Mononuclear cell (primary cell): Measurements from ENCODE around the gene RCC2. TPM values are rescaled to one million over a fixed set of nuclear protein-coding genes. Genes with fewer than 3 reads are reported as not detected.
"Not testable (repeated sequence)": the region's sequence is repeated elsewhere in the genome, so short reads cannot be mapped to it uniquely, and the experiment has no call there.

ENCODE experiments used
- H3K27me3 ChIP-seq: 2 replicates; pipeline ENCODE4 v1.6.0; 2011; ENCODE audit warnings: low read length, control low read depth; ENCODE audit not compliant: insufficient read depth
- H3K4me1 ChIP-seq: 2 replicates; pipeline ENCODE4 v1.5.1; 2011; ENCODE audit warnings: mild to moderate bottlenecking, low read length, control low read depth; ENCODE audit not compliant: insufficient read depth
- H3K4me3 ChIP-seq: 2 replicates; pipeline ENCODE4 v1.5.1; 2011; ENCODE audit warnings: mild to moderate bottlenecking, low read length, moderate library complexity
- H3K9me3 ChIP-seq: 2 replicates; pipeline ENCODE4 v1.5.1; 2011; ENCODE audit warnings: low read depth, mild to moderate bottlenecking, control low read depth, low read length
- total RNA-seq: library from RNA; depleted of rRNA; stranded (reverse); fragments of >200 nt; gene quantifications from one replicate; pipeline ENCODE4 v1.2.3, GENCODE V29; 2012

The RCC2 gene
- total RNA-seq, 1 donor: 34.6 TPM

DNA sequence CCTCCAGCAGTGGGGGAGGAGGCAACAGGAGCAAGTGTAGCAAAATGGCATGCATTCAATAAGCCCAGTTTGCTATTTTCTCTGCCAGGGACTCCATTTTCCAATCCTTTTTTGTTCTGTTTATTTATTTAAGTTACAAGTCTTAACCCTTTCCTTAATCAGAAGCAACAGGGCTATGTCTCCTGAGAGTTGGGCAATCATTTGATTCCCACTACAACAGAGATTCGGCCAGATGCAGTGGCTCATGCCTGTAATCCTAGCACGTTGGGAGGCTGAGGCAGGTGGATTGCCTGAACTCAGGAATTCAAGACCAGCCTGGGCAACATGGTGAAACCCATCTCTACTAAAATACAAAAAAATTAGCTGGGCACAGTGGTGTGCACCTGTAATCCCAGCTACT lies 25.5 kb downstream of the RCC2 start:
- no peak overlapping the region for H3K4me3 ChIP-seq
- H3K4me1 ChIP-seq: no peaks in the 10 kb centered on the region
- H3K9me3 ChIP-seq: no peaks in the 10 kb centered on the region
- no peaks in the 10 kb centered on the region for H3K27me3 ChIP-seq

DNA sequence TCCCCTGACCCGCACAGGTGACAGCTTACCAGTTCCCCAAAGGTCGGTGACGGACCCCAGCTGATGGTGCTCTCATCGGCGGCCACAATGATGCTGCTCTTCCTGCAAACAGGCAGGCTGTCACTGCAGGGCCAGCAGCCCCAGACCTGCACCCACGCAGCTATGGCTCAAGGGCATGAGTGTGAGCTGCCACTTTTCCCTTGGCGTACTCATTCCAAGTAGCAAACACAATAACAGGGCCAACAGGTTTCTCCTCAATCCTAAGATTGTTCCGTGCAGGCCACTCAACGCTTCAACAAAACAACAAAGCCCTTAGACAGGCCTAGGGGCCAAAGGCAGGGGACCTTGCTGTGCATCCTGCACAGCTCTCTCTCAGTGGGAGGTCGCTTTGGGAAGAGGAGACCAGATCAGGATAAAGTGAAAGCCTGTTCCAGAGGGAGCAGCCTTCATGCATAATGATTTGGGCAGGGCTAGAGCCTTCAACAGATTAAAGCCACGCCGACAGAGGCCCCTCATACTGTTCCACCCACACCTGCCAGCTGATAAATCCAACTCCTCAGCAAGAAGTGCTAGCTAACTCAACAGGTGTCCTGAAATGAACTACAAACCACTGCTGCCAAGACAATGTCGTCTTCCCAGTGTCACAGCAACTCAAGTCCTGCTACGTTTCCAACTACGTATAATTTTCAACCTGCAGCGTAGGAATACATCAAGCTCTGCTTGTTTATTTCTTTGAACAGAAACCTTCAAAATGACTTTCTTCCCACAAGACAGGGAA lies 27.2 kb downstream of the RCC2 start:
- Histone ChIP-seq H3K4me1 (no peaks in the 10 kb centered on the region), H3K4me3 (no peak overlapping the region), H3K9me3 (no peaks in the 10 kb centered on the region), H3K27me3 (no peaks in the 10 kb centered on the region)

DNA sequence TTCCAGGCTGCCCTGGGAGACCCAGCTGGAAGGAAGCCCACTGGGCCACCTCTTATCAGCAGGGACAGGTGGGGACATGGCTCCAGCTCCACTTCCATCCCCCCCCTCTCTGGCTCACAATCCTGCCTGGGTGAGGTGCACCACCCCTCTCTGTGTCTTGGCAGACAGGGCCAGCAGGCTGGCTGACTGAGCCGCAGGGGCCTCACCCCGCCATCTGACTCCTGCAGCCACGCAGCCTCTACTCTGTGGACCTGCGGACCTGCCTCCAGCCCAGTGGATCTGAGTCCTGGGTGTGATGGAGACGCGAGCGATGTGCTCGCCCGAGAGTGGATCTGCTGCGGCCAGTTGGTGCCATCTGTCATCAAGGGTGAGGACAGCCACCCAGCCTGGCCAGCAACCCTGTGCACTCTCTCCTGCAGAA lies 30.1 kb downstream of the RCC2 start:
- no peaks in the 10 kb centered on the region for H3K27me3 ChIP-seq
- no peaks in the 10 kb centered on the region for H3K4me1 ChIP-seq
- no peak overlapping the region for H3K4me3 ChIP-seq
- H3K9me3 ChIP-seq: no peaks in the 10 kb centered on the region

DNA sequence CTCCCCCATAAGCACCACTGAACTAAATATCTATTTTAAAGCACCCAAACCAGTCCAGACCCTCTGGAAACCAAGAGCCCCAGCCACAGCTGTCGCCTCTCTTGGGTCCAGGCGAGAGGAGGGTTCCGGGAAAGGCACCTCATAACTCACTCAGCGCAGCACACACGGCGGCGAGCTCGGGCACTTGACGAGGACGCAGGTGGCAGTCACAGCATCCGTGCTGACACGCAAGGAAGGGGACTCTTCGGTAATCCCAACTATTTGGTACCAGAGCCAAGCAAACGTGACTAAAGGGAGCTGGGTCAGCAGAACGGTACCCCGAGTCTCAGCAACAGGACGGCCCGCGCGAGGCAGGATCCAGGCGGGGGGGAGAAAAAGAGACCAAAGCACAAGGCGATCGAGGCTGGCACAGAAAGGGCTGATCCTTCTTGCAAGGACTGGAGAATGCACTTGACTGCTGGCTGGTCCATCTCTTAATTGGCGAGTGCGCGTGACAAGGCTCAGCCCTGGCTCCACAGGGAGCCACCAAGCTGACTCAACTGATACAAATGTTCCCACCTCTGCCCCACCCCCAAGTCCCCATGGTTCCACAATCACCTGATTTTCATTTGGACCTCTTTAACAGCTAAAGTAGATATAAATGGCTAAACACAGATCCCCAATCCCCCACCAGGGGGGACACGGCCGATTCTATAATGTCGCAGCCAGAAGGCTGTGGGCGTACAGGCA lies 31.5 kb downstream of the RCC2 start:
- not testable (repeated sequence) for H3K4me3 ChIP-seq, H3K4me1 ChIP-seq, H3K27me3 ChIP-seq, H3K9me3 ChIP-seq

DNA sequence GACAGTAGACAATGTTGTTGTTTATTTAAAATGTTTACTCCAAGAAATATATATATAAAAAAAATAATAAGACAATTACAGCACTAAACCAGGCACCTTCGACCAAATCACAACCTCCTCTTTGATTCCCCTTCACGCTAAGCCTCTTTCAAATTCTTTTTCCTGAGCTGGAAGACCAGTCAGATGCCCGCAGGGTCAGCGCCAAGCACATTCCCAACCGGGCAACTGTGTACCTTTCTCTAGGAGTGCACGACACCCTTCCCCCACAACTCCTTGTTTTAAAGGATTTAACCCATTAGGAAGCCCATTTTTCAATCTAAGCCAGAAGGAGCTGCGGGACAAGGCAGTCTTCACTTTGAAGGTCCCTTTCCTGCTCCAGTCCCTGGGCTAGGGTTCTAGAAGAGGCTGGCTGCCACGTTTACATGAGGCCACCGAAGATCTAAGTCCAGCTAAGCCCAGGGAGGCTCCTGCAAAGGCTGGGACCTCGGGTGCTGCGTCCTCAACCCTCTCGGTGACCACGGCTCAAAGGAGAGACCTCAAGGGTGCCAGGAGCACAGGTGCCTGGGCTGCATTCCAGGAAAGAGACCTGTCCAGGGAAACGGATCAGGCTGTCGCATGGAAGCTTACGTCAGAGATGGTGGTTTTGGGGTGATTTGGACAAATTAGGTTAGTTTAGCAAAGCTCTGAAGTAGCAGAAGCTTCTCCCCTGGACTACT lies 32.6 kb downstream of the RCC2 start:
- H3K4me3 ChIP-seq, H3K9me3 ChIP-seq, H3K4me1 ChIP-seq, H3K27me3 ChIP-seq: not testable (repeated sequence)

DNA sequence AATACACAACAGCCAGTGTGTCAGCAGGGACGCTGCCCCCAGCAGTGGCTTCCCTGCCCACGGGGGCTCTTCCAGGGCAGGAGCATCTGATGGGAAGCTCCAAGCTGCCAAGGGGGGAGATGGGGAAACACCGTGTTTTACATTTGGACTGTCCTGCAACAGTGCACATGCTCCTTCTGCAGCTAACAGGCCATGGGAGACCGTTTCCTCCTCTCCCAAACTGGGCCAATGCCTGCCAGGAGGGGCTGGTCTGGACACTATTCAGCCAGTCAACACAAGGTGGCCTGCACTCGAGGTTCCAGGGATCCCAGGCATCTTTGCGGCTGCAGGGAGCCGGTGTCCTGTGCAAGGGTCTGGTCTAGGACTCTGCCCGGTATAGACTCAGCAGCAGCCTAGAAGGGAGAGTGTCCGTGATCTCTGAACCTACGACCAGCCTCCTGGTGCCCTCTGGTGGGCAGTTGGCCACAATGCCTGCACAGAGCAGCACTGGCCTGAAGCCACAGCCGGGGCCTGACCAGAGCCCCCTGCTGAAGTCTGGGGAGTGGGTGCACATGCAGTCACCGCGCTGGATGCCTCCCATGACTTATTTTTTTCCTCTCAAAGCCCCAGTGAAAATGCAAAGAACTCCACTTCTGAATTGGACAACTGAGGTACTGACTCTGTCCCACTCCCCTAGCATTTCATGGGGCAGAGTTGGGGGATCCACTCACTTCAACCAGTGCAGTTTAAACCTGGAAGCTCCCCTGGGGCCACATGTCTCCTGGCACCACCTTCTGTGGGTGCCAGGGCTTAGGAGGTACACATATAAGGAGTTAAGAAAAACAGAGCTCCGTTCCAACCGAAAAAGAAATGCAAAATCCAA lies 33.3 kb downstream of the RCC2 start:
- Histone ChIP-seq H3K4me1 (no peaks in the 10 kb centered on the region), H3K4me3 (no peak overlapping the region), H3K9me3 (no peaks in the 10 kb centered on the region), H3K27me3 (no peaks in the 10 kb centered on the region)

DNA sequence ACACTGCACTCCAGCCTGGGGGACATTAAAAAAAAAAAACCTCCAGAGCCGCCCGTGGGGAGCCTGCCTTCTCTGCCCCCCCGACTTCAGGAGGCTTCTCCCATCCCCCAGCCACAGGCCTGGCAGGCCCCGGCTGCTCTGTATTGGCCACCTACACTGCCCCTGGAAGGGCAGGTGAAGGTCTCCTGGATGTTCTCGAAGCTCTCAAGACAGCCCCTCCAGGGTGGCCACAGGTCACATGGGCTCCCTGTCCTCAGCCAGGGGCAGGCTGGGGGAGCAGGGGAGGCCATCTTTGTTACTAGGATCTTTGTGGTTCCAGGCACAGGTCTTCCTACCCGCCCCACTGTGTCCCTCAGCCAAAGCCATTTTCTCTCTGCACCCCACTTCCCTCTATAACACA lies 34.7 kb downstream of the RCC2 start:
- H3K9me3 ChIP-seq: no peaks in the 10 kb centered on the region
- H3K4me1 ChIP-seq: no peaks in the 10 kb centered on the region
- no peaks in the 10 kb centered on the region for H3K27me3 ChIP-seq
- no peak overlapping the region for H3K4me3 ChIP-seq

DNA sequence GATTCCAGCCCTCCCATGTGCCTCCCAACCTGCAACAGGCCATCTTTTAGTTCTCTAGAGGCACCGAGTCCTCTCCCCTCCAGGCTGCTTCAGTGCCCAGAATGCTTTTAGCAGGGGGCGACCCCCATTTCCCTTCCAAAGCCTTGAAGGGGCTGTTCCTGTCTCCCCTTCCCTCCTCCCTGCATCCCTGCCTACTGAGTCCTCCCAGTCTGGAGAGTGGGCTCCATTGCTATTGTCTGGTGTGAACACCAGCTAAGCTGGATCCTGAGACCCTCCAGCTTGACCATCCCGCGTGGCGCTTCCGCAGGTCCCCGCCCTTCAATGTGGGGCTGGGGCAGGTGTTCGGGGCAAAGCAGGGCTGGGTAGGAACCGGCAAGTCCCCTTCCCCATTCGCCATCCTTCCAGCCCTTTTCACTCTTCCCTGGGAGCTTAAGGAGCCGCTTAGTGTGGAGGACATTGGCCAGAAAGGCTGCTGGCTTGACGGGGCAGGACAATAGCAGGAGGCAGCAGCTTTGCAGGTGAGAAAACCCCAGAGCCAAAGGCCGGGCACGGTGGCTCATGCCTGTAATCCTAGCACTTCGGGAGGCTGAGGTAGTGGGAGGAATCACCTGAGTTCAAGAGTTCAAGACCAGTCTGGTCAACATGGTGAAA lies 35.3 kb downstream of the RCC2 start:
- no peaks in the 10 kb centered on the region for H3K27me3 ChIP-seq
- no peaks in the 10 kb centered on the region for H3K9me3 ChIP-seq
- no peak overlapping the region for H3K4me3 ChIP-seq
- H3K4me1 ChIP-seq: no peaks in the 10 kb centered on the region

DNA sequence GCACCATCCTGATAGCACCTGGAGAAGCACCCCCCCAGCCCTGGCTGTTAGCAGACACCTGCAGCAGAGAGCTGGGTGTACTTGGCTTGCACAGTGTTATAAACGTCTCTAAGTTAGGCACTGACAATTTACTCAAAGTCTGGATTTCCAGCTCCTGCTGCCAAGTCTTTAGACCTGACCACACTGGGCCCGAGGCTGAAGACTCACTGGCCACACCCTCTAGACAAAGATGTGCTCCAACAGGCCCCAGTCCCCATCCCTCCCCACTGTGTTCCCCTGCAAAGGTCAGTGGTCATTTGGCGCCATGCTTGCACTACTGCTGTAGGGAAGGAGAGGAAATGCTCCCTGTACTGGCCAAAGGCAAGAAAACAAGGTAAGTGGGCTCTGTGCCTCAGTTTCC lies 36.4 kb downstream of the RCC2 start:
- H3K9me3 ChIP-seq: no peaks in the 10 kb centered on the region

DNA sequence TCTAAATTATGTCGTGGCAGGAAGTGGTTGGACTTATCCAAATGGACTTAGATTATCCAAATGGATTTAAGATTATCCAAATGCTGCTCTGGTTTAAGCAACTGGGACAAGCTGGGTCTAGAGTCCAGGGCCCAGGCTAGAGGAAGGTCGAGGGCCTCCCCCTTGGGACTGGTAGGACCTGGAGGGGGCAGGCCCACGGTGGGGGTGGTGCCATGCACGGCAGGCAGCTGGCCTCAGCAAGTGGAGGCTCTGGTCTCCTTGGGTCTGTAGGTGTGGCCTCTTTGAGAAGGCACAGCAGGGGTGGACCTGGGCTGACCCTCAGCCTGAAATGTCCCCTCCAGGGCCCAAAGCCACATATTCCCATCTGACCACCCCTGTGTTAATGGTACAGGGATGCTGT lies 37.6 kb downstream of the RCC2 start:
- Histone ChIP-seq H3K27me3 (no peaks in the 10 kb centered on the region), H3K9me3 (no peaks in the 10 kb centered on the region), H3K4me3 (no peak overlapping the region), H3K4me1 (peaks cover 8% of the 10 kb centered on the region)

More for the DNA sequence above, 36.4 kb downstream of the RCC2 start:
- Histone ChIP-seq H3K4me3 (no peak overlapping the region), H3K4me1 (peaks cover 2% of the 10 kb centered on the region), H3K27me3 (no peaks in the 10 kb centered on the region)

DNA sequence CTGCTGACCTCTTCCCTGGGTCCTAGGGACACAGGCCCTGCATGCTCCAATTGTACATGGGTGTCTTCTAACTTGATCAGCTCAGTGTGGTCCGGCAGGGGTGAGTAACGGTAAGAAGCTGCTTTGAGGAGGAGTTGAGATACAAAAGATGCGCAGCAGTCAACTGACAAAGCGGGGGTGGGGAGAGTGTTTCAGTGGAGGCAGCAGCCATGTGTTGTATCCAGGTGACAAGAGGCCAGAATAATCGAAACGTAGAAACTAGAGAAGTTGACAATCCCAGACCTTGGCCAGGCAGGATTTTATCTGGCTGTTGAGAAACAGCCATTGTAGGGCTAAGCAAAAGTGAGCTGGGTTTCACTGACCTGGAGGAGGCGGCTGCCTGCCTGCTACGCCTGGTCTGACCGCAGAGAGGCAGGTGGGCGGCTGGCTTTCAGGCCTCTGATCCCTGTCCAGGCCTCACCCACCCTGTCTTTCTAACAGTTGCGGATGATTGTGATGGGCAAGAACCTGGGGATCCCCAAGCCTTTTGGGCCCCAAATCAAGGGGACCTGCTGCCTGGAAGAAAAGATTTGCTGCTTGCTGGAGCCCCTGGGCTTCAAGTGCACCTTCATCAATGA lies 38.6 kb downstream of the RCC2 start:
- no peaks in the 10 kb centered on the region for H3K9me3 ChIP-seq
- H3K27me3 ChIP-seq: no peaks in the 10 kb centered on the region
- no peak overlapping the region for H3K4me3 ChIP-seq
- H3K4me1 ChIP-seq: peaks cover 8% of the 10 kb centered on the region

DNA sequence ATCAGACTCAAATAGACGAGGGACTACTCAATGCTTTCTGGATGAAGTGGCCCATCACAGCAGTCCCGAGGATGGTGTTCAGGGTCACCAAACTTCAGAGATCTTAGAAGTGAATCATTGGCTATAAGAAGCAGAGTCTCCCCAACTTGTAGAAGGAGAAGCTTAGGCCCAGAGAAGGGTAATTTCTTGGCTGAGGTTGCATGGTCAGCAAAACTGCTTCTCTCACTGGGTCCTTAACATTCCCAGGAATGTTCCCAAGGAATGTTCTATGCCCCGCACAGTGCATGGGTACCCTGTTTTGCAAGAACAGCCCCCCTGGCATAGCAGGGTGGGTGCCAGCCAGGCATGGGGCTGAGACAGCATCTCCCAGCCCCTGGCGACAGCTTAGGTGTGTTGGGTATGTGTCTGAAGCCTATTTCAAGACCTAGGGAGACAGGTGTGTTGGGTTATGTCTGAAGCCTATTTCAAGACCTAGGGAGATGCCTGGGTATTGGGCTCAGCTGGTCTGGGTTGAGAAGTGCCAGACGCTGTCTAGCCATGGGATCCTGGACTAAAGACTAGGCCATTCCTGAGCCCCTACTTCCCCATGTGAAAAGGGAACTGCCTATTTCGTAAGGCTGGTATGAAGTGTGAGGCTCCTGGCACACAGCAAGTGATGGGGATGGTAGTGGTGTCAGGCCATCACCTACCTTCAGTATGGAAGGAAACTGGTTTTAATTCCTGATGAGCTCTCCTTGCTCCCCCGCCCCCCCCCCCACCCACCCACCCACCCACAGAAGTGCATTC lies 41.4 kb downstream of the RCC2 start:
- peaks cover 19% of the 10 kb centered on the region for H3K4me1 ChIP-seq
- no peaks in the 10 kb centered on the region for H3K27me3 ChIP-seq
- no peaks in the 10 kb centered on the region for H3K9me3 ChIP-seq

DNA sequence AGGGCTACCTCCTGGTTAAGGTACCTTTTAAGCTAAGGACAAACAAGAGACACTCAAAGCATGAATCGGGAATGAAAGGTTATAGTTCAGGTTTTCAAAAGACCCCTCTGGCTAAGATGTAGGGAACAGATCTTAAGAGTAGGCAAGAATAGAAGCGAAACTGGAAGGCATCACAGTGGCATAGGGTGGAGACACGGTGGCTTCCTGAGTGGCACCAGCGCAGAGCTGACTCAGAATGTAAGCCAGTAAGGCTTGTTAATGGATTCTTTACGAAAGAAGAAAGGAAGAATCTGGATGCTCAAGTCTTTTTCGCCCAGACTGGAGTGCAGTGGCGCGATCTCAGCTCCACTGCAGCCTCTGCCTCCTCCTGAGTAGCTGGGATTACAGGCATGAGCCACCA lies 46.2 kb downstream of the RCC2 start:
- Histone ChIP-seq H3K27me3 (no peaks in the 10 kb centered on the region), H3K4me3 (no peak overlapping the region), H3K4me1 (peaks cover 28% of the 10 kb centered on the region), H3K9me3 (no peaks in the 10 kb centered on the region)

More for the DNA sequence above, 41.4 kb downstream of the RCC2 start:
- H3K4me3 ChIP-seq: no peak overlapping the region
